HG02981 (cell line): ENCODE measurements around the gene C1orf167.

Experiments used
- ATAC-seq: cut with Tn5 transposase; IDR thresholded peaks from one replicate; pipeline ENCODE4 v1.9.1; 2021; ENCODE audit warnings: mild to moderate bottlenecking, moderate library complexity; ENCODE audit not compliant: unreplicated experiment

C1orf167 gene

GRCh38 chr1:11782127-11782708 lies 20.2 kb downstream of the C1orf167 start:
- no peak for ATAC-seq

- ATAC-seq: no peak
Measured at GRCh38 chr1:11783556-11783955, 21.6 kb downstream of the C1orf167 start.

- ATAC-seq: no peak
Measured at GRCh38 chr1:11784256-11784992, 22.4 kb downstream of the C1orf167 start.

- ATAC-seq: no peak
Measured at GRCh38 chr1:11784993-11785769, 23.2 kb downstream of the C1orf167 start.

GRCh38 chr1:11786168-11786567 lies 24.2 kb downstream of the C1orf167 start:
- ATAC-seq: no peak

- no peak for ATAC-seq
Measured at GRCh38 chr1:11787251-11787803, 25.3 kb downstream of the C1orf167 start.

GRCh38 chr1:11787804-11788436 lies 25.9 kb downstream of the C1orf167 start:
- no peak for ATAC-seq

- no peak for ATAC-seq
Measured at GRCh38 chr1:11788549-11789053, 26.6 kb downstream of the C1orf167 start.

- ATAC-seq: no peak
Measured at GRCh38 chr1:11789126-11790067, 27.4 kb downstream of the C1orf167 start.

GRCh38 chr1:11790101-11790879 lies 28.3 kb downstream of the C1orf167 start:
- no peak for ATAC-seq

GRCh38 chr1:11790880-11791715 lies 29.1 kb downstream of the C1orf167 start:
- no peak for ATAC-seq

- ATAC-seq: no peak
Measured at GRCh38 chr1:11792106-11792505, 30.1 kb downstream of the C1orf167 start.

GRCh38 chr1:11793819-11794218 lies 31.8 kb downstream of the C1orf167 start:
- no peak for ATAC-seq

- ATAC-seq: no peak
Measured at GRCh38 chr1:11794446-11795237, 32.6 kb downstream of the C1orf167 start.

- ATAC-seq: no peak
Measured at GRCh38 chr1:11795238-11795890, 33.4 kb downstream of the C1orf167 start.

GRCh38 chr1:11796036-11796828 lies 34.2 kb downstream of the C1orf167 start:
- no peak for ATAC-seq
